H1 (cell line): Measurements from ENCODE around the gene LRRC4C. TPM values are rescaled to one million over a fixed set of nuclear protein-coding genes. Genes with fewer than 3 reads are reported as not detected.

Experiments used
- CTCF ChIA-PET: fragments of 300-600 bp; sonication (Branson Sonifier 250); formaldehyde crosslinking; loops from one replicate; lab custom pipeline; 2021; ENCODE audit not compliant: partially characterized antibody; lab: Charles Lee
- POLR2A ChIA-PET: fragments of 300-600 bp; sonication (Branson Sonifier 250); formaldehyde crosslinking; loops from one replicate; lab custom pipeline; 2021; ENCODE audit warnings: inconsistent platforms; ENCODE audit not compliant: partially characterized antibody; lab: Charles Lee
- DNase-seq, 2 experiments: peaks; one replicate each; pipeline versions ENCODE4 v3.0.0 to v3.0.0-alpha.2; 2010 to 2022; ENCODE audit warnings: low spot score in 2 of 2, low read depth in 1 of 2, mixed read lengths in 1 of 2
- FAIRE-seq: peaks from 2 replicates; lab custom pipeline; 2011; peaks lifted over from hg19 to GRCh38; lab: Jason Lieb, UNC
- H2AFZ ChIP-seq: 2 replicates; pipeline ENCODE4 v1.8.1; 2012; ENCODE audit warnings: low read length, inconsistent platforms
- H2AK5ac ChIP-seq: 2 replicates; pipeline ENCODE4 v1.6.1; 2013; ENCODE audit warnings: low read depth, low read length
- H2BK120ac ChIP-seq: replicated peaks from 2 replicates; pipeline ENCODE3; 2013; ENCODE audit warnings: low read depth, low read length, inconsistent platforms
- H2BK12ac ChIP-seq: 2 replicates; pipeline ENCODE4 v1.6.1; 2013; ENCODE audit warnings: low read depth, low read length
- H2BK15ac ChIP-seq: 2 replicates; pipeline ENCODE4 v1.6.1; 2013; ENCODE audit warnings: low read length
- H2BK20ac ChIP-seq: 2 replicates; pipeline ENCODE4 v1.6.1; 2013; ENCODE audit warnings: low read length
- H2BK5ac ChIP-seq: 2 replicates; pipeline ENCODE4 v1.6.1; 2013; ENCODE audit warnings: low read depth, low read length
- H3K14ac ChIP-seq: 2 replicates; pipeline ENCODE4 v1.6.1; 2013; ENCODE audit warnings: inconsistent platforms; ENCODE audit not compliant: insufficient read length
- H3K18ac ChIP-seq: 2 replicates; pipeline ENCODE4 v1.6.1; 2013; ENCODE audit warnings: low read length; ENCODE audit errors: extremely low read depth
- H3K23ac ChIP-seq: 2 replicates; pipeline ENCODE4 v1.6.1; 2013; ENCODE audit warnings: inconsistent platforms; ENCODE audit not compliant: insufficient read length
- H3K23me2 ChIP-seq: 2 replicates; pipeline ENCODE4 v1.6.1; 2013; ENCODE audit warnings: low read depth, low read length
- H3K27ac ChIP-seq: 2 replicates; pipeline ENCODE4 v1.6.1; 2011; ENCODE audit warnings: low read depth, low read length, inconsistent platforms
- H3K27me3 ChIP-seq, 4 experiments: replicated peaks in 1 of 4; 1 replicate in 1 of 4; 2 replicates in 3 of 4; pipeline versions ENCODE4 v1.6.1 to v1.8.1; 2011 to 2013; ENCODE audit warnings: low read length in 3 of 4, mild to moderate bottlenecking in 3 of 4, inconsistent platforms in 2 of 4, mixed read lengths in 2 of 4, moderate library complexity in 1 of 4; ENCODE audit not compliant: control insufficient read depth in 3 of 4, insufficient read depth in 3 of 4; ENCODE audit errors: extremely low read depth in 1 of 4
- H3K36me3 ChIP-seq, 4 experiments: 2 replicates each; pipeline versions ENCODE4 v1.6.1 to v1.8.1; 2011 to 2013; ENCODE audit warnings: mild to moderate bottlenecking in 4 of 4, low read length in 3 of 4, moderate library complexity in 2 of 4, control low read depth in 1 of 4, inconsistent platforms in 1 of 4; ENCODE audit not compliant: insufficient read depth in 4 of 4, control insufficient read depth in 2 of 4
- H3K4ac ChIP-seq: replicated peaks from 2 replicates; pipeline ENCODE3; 2013; ENCODE audit warnings: low read length, low read depth, mixed read lengths, inconsistent platforms; ENCODE audit not compliant: insufficient read length
- H3K4me1 ChIP-seq, 4 experiments: replicated peaks in 1 of 4; 1 replicate in 1 of 4; 2 replicates in 3 of 4; pipeline versions ENCODE4 v1.6.1 to v1.8.1; 2011 to 2013; ENCODE audit warnings: low read length in 3 of 4, inconsistent platforms in 2 of 4, mixed read lengths in 1 of 4; ENCODE audit not compliant: insufficient read depth in 4 of 4, control insufficient read depth in 3 of 4
- H3K4me2 ChIP-seq, 2 experiments: 2 replicates each; pipeline versions ENCODE4 v1.6.1 to v1.8.1; 2011 to 2013; ENCODE audit warnings: low read depth in 2 of 2, low read length in 2 of 2, control low read depth in 1 of 2, inconsistent platforms in 1 of 2, mild to moderate bottlenecking in 1 of 2; ENCODE audit not compliant: insufficient read depth in 1 of 2
- H3K4me3 ChIP-seq, 4 experiments: fragments of 200-600, 300-600 bp in 1 of 4; sonication (generic), shearing (Covaris generic), sonication (Bioruptor Twin) in 1 of 4; 2 replicates each; pipeline versions ENCODE4 v1.5.1 to v1.8.1; 2011 to 2016; ENCODE audit warnings: low read length in 4 of 4, low read depth in 3 of 4, control low read depth in 2 of 4, inconsistent platforms in 2 of 4, mild to moderate bottlenecking in 2 of 4, mixed read lengths in 1 of 4, moderate library complexity in 1 of 4; ENCODE audit not compliant: insufficient read depth in 2 of 4; ENCODE audit errors: extremely low read depth in 1 of 4
- H3K56ac ChIP-seq: replicated peaks from 2 replicates; pipeline ENCODE3; 2013; ENCODE audit warnings: low read depth, mild to moderate bottlenecking, mixed read lengths, low read length, inconsistent platforms; ENCODE audit not compliant: insufficient read length
- H3K79me1 ChIP-seq: 2 replicates; pipeline ENCODE4 v1.6.1; 2013; ENCODE audit warnings: low read depth, low read length, control low read depth
- H3K79me2 ChIP-seq, 2 experiments: 2 replicates each; pipeline versions ENCODE4 v1.6.1 to v1.8.1; 2012 to 2013; ENCODE audit warnings: low read length in 2 of 2, mild to moderate bottlenecking in 2 of 2, inconsistent platforms in 1 of 2; ENCODE audit not compliant: insufficient read depth in 2 of 2, control insufficient read depth in 1 of 2
- H3K9ac ChIP-seq, 4 experiments: replicated peaks in 1 of 4; 1 replicate in 1 of 4; 2 replicates in 3 of 4; pipeline versions ENCODE4 v1.6.1 to v1.8.1; 2011 to 2013; ENCODE audit warnings: low read depth in 3 of 4, low read length in 3 of 4, control low read depth in 2 of 4, mild to moderate bottlenecking in 2 of 4, moderate library complexity in 2 of 4, inconsistent platforms in 1 of 4; ENCODE audit errors: extremely low read depth in 1 of 4
- H3K9me3 ChIP-seq, 2 experiments: 2 replicates each; pipeline versions ENCODE4 v1.6.1 to v1.8.1; 2012 to 2013; ENCODE audit warnings: mild to moderate bottlenecking in 2 of 2, moderate library complexity in 2 of 2, control low read depth in 1 of 2, inconsistent platforms in 1 of 2, low read depth in 1 of 2, low read length in 1 of 2, mixed read lengths in 1 of 2; ENCODE audit not compliant: insufficient read depth in 2 of 2
- H4K20me1 ChIP-seq, 2 experiments: replicated peaks in 1 of 2; 2 replicates each; pipeline versions ENCODE3 to v1.8.1; 2011 to 2013; ENCODE audit warnings: inconsistent platforms in 2 of 2, low read length in 2 of 2, mild to moderate bottlenecking in 1 of 2; ENCODE audit not compliant: insufficient read depth in 2 of 2, control insufficient read depth in 1 of 2
- H4K5ac ChIP-seq: 2 replicates; pipeline ENCODE4 v1.6.1; 2013; ENCODE audit warnings: low read length, low read depth, mixed read lengths, inconsistent platforms; ENCODE audit not compliant: insufficient read length
- H4K8ac ChIP-seq: 2 replicates; pipeline ENCODE4 v1.8.0; 2013; ENCODE audit warnings: mild to moderate bottlenecking, moderate library complexity, low read length, inconsistent platforms; ENCODE audit not compliant: insufficient read depth; ENCODE audit errors: extremely low read depth
- H4K91ac ChIP-seq: replicated peaks from 2 replicates; pipeline ENCODE3; 2013; ENCODE audit warnings: low read length, mixed read lengths, inconsistent platforms; ENCODE audit not compliant: insufficient read length
- CEBPB ChIP-seq: IDR thresholded peaks from 2 replicates; pipeline ENCODE4 v1.6.1; 2012; ENCODE audit warnings: low read depth, low read length
- CHD1 ChIP-seq: IDR thresholded peaks from 2 replicates; pipeline ENCODE4 v1.6.1; 2012; ENCODE audit warnings: low read depth, low read length, improper control_type of control experiment
- EZH2 ChIP-seq: fragments of 200-600 bp; sonication (generic); IDR thresholded peaks from 2 replicates; pipeline ENCODE4 v1.7.1; 2012; ENCODE audit warnings: low read depth, mild to moderate bottlenecking, moderate library complexity, low read length, inconsistent platforms; ENCODE audit not compliant: severe bottlenecking
- GTF2F1 ChIP-seq: IDR thresholded peaks from 2 replicates; pipeline ENCODE4 v1.6.1; 2012; ENCODE audit warnings: low read depth, low read length, improper control_type of control experiment, borderline replicate concordance
- KDM5A ChIP-seq: fragments of 200-600 bp; IDR thresholded peaks from 2 replicates; pipeline ENCODE4 v1.7.1; 2012; ENCODE audit warnings: mild to moderate bottlenecking, low read length, inconsistent platforms, mixed read lengths
- NANOG ChIP-seq: IDR thresholded peaks from 2 replicates; pipeline ENCODE4 v1.6.1; 2011; ENCODE audit warnings: low read length, low read depth, mild to moderate bottlenecking, inconsistent platforms; ENCODE audit not compliant: insufficient read depth, poor library complexity, severe bottlenecking
- POLR2A ChIP-seq, 2 experiments: IDR thresholded peaks; 1 replicate in 1 of 2; 2 replicates in 1 of 2; pipeline ENCODE4 v1.6.1; 2011; ENCODE audit warnings: low read depth in 2 of 2, low read length in 2 of 2, mild to moderate bottlenecking in 2 of 2; ENCODE audit errors: control extremely low read depth in 1 of 2
- RXRA ChIP-seq: IDR thresholded peaks from 2 replicates; pipeline ENCODE4 v1.6.1; 2011; ENCODE audit warnings: low read depth, mild to moderate bottlenecking, low read length, moderate library complexity; ENCODE audit not compliant: insufficient read depth
- SP4 ChIP-seq: IDR thresholded peaks from 2 replicates; pipeline ENCODE4 v1.6.1; 2012; ENCODE audit warnings: low read length, inconsistent platforms
- SUZ12 ChIP-seq: fragments of 200-600 bp; sonication (generic); IDR thresholded peaks from 2 replicates; pipeline ENCODE4 v1.6.1; 2012; ENCODE audit warnings: mild to moderate bottlenecking, inconsistent platforms, low read length, moderate library complexity, mixed read lengths
- WGBS, 2 experiments: shearing (Covaris generic) in 1 of 2; methylation state at CpG; one replicate each; pipeline versions ENCODE4 v1.1.6 to v1.1.7; 2013 to 2015; ENCODE audit warnings: low lambda C conversion rate in 2 of 2, mixed read lengths in 2 of 2, inconsistent platforms in 1 of 2, low coverage in 1 of 2, missing lambda C conversion rate in 1 of 2; ENCODE audit not compliant: insufficient replicate concordance in 2 of 2, insufficient coverage in 1 of 2, insufficient read length in 1 of 2; ENCODE audit errors: extremely low coverage in 1 of 2, missing lambda C conversion rate in 1 of 2; 5-methylcytosine and 5-hydroxymethylcytosine counted together
- polyA plus RNA-seq, 7 experiments: library from polyadenylated mRNA; depleted of rRNA in 3 of 7; stranded (reverse) in 5 of 7; unstranded in 2 of 7; fragments of >200 nt in 5 of 7; fragments of 200-250 nt in 2 of 7; gene quantifications; 1 replicate in 5 of 7; 2 replicates in 1 of 7; 4 replicates in 1 of 7; pipeline versions ENCODE4 v1.2.1 to v1.2.3, GENCODE V29; 2011 to 2013; ENCODE audit warnings: missing spikeins in 2 of 7, mixed read lengths in 2 of 7
- total RNA-seq: library from RNA; stranded (reverse); fragmentation: NEBNext Ultra II Directional; extraction: Animal tissue kit (Norgen Biotek cat#: 25700); gene quantifications from 2 replicates; pipeline ENCODE4 v1.2.1, GENCODE V29; 2021
- TF ChIP-seq, protein P1 (sequence below): IDR thresholded peaks from 2 replicates; pipeline ENCODE4 v1.6.1; 2012; ENCODE audit warnings: inconsistent platforms
- TF ChIP-seq, protein P2 (sequence below): IDR thresholded peaks from 2 replicates; pipeline ENCODE4 v1.6.1; 2012; ENCODE audit warnings: inconsistent platforms

LRRC4C gene
- total and polyA plus RNA-seq, 2 of the 8 experiments (the other 6 are each of a cell fraction or from before 2014, with no cell fraction given) = 0.23 to 2.2 TPM

DNA sequence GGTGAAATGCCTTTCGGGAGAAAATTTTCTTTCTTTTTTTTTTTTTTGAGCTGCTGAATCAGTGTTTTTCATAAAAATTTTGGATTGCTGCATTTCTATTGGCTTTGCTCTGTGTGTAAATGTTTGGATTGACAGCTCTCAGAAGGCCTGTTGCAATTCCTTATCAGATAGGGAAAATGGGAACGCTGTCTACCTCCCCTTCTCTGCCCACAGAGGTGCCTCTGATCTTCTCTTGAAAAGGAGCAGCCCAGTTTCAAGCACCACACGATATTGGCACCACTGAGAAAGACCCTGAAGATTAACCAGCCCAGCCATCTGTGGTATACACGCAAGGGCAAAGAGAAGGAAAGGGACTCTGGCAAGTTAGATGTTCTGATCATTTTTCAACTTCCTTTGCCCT, 1272.2 kb downstream of the LRRC4C start:
- no peak overlapping the region for H3K9ac ChIP-seq
- peaks cover 0 to 1% (median 0%) of the 10 kb centered on the region in 4 experiments; a peak in 1 of 7 replicates for H3K27me3 ChIP-seq
- no peak overlapping the region for H2BK120ac ChIP-seq
- H2AFZ ChIP-seq = no peak overlapping the region
- no peak overlapping the region for H3K4ac ChIP-seq
- POLR2A ChIA-PET = no interaction called here
- H4K91ac ChIP-seq = no peak overlapping the region
- H3K4me1 ChIP-seq = no peaks in the 10 kb centered on the region
- H3K9me3 ChIP-seq = no peaks in the 10 kb centered on the region
- H3K18ac ChIP-seq = no peak overlapping the region
- no peak for DNase-seq
- H2BK20ac ChIP-seq = no peak overlapping the region
- 91% methylated on average over 4 of the region's 4 CpGs; no CpG with 5 or more reads in 1 of the 2 experiments for WGBS, 2 experiments
- H3K14ac ChIP-seq = no peak overlapping the region
- no peak for FAIRE-seq
- H2BK15ac ChIP-seq = no peak overlapping the region
- no peak for TF ChIP-seq SUZ12
- no peak for TF ChIP-seq RXRA
- TF ChIP-seq CEBPB = no peak
- no peak for TF ChIP-seq NANOG
- TF ChIP-seq SP4 = no peak
- no peak for TF ChIP-seq GTF2F1
- TF ChIP-seq CHD1 = no peak
- TF ChIP-seq, protein P1, sequence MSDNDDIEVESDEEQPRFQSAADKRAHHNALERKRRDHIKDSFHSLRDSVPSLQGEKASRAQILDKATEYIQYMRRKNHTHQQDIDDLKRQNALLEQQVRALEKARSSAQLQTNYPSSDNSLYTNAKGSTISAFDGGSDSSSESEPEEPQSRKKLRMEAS = no peak
- TF ChIP-seq, protein P2, sequence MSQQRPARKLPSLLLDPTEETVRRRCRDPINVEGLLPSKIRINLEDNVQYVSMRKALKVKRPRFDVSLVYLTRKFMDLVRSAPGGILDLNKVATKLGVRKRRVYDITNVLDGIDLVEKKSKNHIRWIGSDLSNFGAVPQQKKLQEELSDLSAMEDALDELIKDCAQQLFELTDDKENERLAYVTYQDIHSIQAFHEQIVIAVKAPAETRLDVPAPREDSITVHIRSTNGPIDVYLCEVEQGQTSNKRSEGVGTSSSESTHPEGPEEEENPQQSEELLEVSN = no peak
- no peak for TF ChIP-seq EZH2
- no peak for TF ChIP-seq POLR2A (IDR thresholded peaks at IDR 0.05; ENCODE audit: control extremely low read depth in 1 of 2, low read depth in 2 of 2, low read length in 2 of 2)
- no peak for TF ChIP-seq KDM5A
- no peak overlapping the region for H3K4me3 ChIP-seq
- H2AK5ac ChIP-seq = no peak overlapping the region
- no peak overlapping the region for H3K4me2 ChIP-seq
- H3K79me1 ChIP-seq = no peaks in the 10 kb centered on the region
- CTCF ChIA-PET = no interaction called here
- H3K23ac ChIP-seq = no peak overlapping the region
- H2BK5ac ChIP-seq = no peak overlapping the region
- H4K5ac ChIP-seq = no peak overlapping the region
- no peaks in the 10 kb centered on the region for H4K20me1 ChIP-seq
- no peaks in the 10 kb centered on the region for H3K23me2 ChIP-seq
- H3K27ac ChIP-seq = no peak overlapping the region
- no peaks in the 10 kb centered on the region for H3K79me2 ChIP-seq
- H3K36me3 ChIP-seq = no peaks in the 10 kb centered on the region
- no peak overlapping the region for H2BK12ac ChIP-seq
- no peak overlapping the region for H3K56ac ChIP-seq
- no peak overlapping the region for H4K8ac ChIP-seq
